Epithelial cell of esophagus (primary cell): ENCODE data around the gene RGL1.
"Not testable (repeated sequence)": the region's sequence is repeated elsewhere in the genome, so short reads cannot be mapped to it uniquely, and the experiment has no call there.

Experiments
- DNase-seq: peaks from one replicate; pipeline ENCODE4 v3.0.0; 2010; ENCODE audit warnings: low read depth
- H3K4me3 ChIP-seq: 2 replicates; pipeline ENCODE4 v1.5.1; 2011; ENCODE audit warnings: mild to moderate bottlenecking, low read length, control low read depth
- CTCF ChIP-seq: IDR thresholded peaks from 2 replicates; pipeline ENCODE4 v1.5.1; 2011; ENCODE audit warnings: low read depth, mild to moderate bottlenecking, low read length, control low read depth, inconsistent platforms; ENCODE audit not compliant: insufficient read depth; ENCODE audit errors: missing control alignments

The RGL1 gene

GRCh38 chr1:183777328-183777727 is 27.6 kb upstream of the RGL1 start:
- H3K4me3 ChIP-seq: no peak overlapping the region
- no peak for TF ChIP-seq CTCF
- DNase-seq: no peak

DNA sequence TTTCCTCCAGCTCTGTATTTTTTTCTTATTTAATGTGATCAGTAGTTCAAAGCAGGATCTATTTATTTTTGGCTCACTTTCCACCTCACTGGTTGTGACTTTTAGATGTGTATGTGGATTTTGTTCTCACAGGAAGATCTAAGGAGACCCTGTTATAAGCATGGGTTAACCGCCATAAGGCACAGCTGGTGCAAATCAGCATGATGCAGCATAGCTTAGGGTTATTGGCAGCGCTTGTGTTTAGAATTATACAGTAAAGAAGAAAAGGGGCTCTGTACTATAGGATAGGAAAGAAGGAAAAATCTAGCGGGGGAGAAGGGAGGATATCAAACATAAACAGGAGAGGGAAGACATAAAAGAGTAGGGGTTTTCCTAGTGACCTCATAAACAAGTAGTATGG is 26.9 kb upstream of the RGL1 start:
- no peak overlapping the region for H3K4me3 ChIP-seq
- TF ChIP-seq CTCF: no peak
- DNase-seq: no peak

DNA sequence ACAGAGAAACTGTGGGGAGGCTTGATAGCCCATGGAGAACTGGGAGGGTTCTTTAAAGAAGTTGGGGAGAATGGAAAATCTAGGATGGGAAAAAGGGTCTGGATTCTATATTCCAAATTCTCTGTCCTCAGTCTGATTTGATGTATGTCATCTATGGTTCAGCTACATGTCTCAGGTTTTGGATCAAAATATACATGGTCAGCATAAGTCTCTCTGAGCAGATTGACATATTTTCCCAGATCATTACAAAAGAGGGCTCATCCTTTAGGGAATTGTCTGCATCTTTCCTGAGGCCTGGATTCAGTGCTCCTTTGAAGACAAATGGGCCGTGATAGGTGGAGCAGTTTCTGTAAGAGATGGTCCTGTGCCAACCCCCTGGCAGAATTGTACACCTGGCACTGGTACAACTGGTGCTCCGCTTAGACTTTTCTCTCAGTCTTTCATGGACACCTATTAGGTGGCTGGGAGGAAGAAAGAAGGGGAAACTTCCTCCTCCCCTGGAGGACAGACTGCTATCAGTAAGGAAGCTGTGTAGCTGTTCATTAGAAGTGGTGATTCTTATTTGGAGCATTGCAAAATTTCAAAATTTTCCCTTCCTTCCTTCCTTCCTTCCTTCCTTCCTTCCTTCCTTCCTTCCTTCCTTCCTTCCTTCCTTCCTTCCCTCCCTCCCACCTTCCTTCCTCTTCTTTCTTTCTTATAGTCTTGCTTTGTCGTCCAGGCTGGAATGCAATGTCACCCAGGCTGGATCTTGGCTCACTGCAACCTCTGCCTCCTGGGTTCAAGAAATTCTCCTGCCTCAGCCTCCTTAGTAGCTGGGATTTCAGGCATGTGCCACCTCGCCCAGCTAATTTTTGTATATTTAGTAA is 26.1 kb upstream of the RGL1 start:
- no peak for DNase-seq
- no peak overlapping the region for H3K4me3 ChIP-seq
- TF ChIP-seq CTCF: no peak

GRCh38 chr1:183780159-183780558 is 24.8 kb upstream of the RGL1 start:
- TF ChIP-seq CTCF: no peak
- DNase-seq: no peak
- H3K4me3 ChIP-seq: no peak overlapping the region

- no peak for TF ChIP-seq CTCF
- no peak for DNase-seq
- H3K4me3 ChIP-seq: no peak overlapping the region
These were observed 24.2 kb upstream of the RGL1 start for GRCh38 chr1:183780757-183781156.

- no peak overlapping the region for H3K4me3 ChIP-seq
- no peak for TF ChIP-seq CTCF
- peak; percentile 35 for DNase-seq
These were observed 21.6 kb upstream of the RGL1 start for GRCh38 chr1:183783342-183783741.

DNA sequence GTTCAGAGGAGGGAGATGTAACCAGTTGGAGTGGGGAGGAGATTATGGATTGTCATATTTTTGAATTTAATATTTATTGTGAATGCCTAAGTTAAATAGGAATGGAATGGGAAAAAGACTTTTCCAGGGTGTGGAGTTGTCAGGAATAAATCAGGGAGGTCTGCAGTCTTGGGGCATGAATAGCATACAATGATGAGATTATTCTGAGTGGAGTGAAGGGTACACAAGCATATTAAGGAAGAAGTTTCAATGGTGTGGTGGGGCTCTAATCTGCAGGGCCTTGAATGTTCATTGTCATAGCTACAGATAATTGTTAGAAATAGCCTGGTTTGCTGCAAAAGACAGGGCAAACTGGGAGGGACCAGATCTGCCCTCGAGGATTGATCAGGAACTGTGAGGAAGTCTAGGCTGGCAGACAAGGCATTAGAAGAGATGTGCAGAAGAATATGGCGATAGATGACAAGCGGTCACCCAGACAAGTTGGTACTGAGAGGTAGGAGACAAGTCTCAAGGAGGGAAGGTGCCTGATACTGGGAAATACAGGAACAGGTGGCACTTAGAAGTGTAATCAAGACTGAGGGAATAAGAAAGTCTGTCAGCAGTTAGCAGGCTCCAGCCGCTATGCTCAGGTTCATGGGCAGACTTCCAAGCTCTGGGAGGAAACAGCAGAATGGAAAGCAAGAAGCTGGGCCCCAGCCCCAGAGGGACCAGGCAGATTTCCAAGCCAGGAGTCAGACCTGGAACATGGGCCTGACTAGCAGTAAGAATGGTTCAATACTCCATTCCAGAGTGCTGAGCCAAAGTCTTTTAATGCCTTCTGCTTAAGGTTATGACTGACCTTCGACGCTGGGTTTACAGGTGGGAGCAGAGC is 20.9 kb upstream of the RGL1 start:
- no peak for TF ChIP-seq CTCF
- no peak for DNase-seq
- H3K4me3 ChIP-seq: no peak overlapping the region

- H3K4me3 ChIP-seq, DNase-seq: not testable (repeated sequence)
These were observed 19.0 kb upstream of the RGL1 start for GRCh38 chr1:183785921-183786320.
